GM12865 (cell line): Measurements from ENCODE around the gene TTC33.

Experiments
- DNase-seq: peaks from one replicate; pipeline ENCODE4 v3.0.0; 2010; ENCODE audit warnings: low read depth
- H3K4me3 ChIP-seq: 2 replicates; pipeline ENCODE4 v1.5.1; 2011; ENCODE audit warnings: mild to moderate bottlenecking, low read depth, low read length, control low read depth
- TF ChIP-seq, protein P1 (sequence below): IDR thresholded peaks from 2 replicates; pipeline ENCODE4 v1.5.1; 2011; ENCODE audit warnings: low read length, control low read depth, low read depth, inconsistent platforms; ENCODE audit not compliant: insufficient read depth; ENCODE audit errors: missing control alignments

Gene TTC33

GRCh38 chr5:40484495-40484894 lies 271.3 kb downstream of the TTC33 start:
- H3K4me3 ChIP-seq: peak overlapping the region; percentile 18; the same call in 1 of the 2 replicates
- TF ChIP-seq, protein P1, sequence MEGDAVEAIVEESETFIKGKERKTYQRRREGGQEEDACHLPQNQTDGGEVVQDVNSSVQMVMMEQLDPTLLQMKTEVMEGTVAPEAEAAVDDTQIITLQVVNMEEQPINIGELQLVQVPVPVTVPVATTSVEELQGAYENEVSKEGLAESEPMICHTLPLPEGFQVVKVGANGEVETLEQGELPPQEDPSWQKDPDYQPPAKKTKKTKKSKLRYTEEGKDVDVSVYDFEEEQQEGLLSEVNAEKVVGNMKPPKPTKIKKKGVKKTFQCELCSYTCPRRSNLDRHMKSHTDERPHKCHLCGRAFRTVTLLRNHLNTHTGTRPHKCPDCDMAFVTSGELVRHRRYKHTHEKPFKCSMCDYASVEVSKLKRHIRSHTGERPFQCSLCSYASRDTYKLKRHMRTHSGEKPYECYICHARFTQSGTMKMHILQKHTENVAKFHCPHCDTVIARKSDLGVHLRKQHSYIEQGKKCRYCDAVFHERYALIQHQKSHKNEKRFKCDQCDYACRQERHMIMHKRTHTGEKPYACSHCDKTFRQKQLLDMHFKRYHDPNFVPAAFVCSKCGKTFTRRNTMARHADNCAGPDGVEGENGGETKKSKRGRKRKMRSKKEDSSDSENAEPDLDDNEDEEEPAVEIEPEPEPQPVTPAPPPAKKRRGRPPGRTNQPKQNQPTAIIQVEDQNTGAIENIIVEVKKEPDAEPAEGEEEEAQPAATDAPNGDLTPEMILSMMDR: no peak
- DNase-seq: peak; percentile 71

- TF ChIP-seq, protein P1: no peak
- no peak overlapping the region for H3K4me3 ChIP-seq
- no peak for DNase-seq
Observed at GRCh38 chr5:40483316-40483715, 272.4 kb downstream of the TTC33 start.

GRCh38 chr5:40481241-40481640 lies 274.5 kb downstream of the TTC33 start:
- DNase-seq: no peak
- TF ChIP-seq, protein P1: no peak
- H3K4me3 ChIP-seq: no peak overlapping the region

DNA sequence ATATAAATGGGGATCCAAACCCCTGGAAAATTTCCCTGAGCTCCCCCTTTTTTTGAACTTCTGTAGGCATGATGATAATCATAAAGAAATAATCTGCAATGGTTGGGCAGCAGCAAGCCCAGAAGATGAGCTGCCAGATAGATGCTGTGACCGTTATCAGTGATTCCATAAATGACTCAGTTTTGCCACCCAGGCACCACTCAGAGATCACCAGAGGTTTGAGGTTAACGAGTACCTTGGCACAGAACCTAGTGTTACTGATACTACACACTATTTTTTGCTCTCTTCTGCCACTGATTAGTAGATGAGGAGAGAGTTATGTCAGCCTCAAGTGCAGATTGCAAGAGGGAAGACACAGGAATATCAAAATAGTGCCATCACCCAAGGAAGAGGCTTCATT lies 275.4 kb downstream of the TTC33 start:
- TF ChIP-seq, protein P1: no peak
- DNase-seq: peak; percentile 25
- no peak overlapping the region for H3K4me3 ChIP-seq

GRCh38 chr5:40479939-40480338 lies 275.8 kb downstream of the TTC33 start:
- H3K4me3 ChIP-seq: no peak overlapping the region
- DNase-seq: no peak
- TF ChIP-seq, protein P1: no peak

DNA sequence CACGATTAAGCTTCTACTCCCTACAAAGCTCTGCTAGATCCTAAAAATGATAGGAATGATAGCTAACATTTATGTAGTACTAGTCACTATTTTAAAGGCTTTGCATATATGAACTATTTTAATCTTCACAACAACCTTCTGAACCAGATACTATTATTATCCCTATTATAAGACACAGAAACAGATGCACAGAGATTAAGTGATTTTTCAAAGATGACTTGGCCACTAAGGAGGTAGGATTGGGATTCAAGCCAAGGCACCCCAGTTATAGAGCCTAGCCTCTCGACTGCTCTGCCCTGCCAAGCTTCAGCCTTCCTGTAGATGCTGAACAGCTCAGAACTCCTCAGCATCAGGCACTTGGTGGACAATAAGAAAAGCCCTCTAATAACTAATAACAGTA lies 277.0 kb downstream of the TTC33 start:
- TF ChIP-seq, protein P1: no peak
- no peak for DNase-seq

GRCh38 chr5:40477856-40478546 lies 277.8 kb downstream of the TTC33 start:
- DNase-seq: no peak
- TF ChIP-seq, protein P1: no peak
- no peak overlapping the region for H3K4me3 ChIP-seq

More for the DNA sequence above, 277.0 kb downstream of the TTC33 start:
- no peak overlapping the region for H3K4me3 ChIP-seq
